ENCODE data around the gene OR52K1.

DNA sequence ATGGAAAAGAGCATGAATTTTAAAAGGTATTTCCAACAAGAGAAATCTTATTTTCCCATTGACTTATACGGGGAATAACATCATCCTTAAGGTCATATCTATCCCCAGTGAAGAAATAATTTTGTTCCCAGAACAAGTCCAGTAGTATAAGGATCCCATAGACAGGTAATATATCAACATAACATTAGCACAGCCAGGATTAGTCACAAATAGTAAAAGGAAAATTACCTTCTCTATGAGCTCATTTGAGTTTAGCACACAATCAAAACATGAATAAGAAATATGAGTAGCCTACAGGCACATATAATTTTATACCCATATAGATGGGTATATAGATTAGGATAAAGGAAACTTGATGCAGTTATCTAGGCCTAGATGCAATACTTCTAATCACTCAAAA lies 2.8 kb upstream of the OR52K1 start:
- TF ChIP-seq, protein P1, sequence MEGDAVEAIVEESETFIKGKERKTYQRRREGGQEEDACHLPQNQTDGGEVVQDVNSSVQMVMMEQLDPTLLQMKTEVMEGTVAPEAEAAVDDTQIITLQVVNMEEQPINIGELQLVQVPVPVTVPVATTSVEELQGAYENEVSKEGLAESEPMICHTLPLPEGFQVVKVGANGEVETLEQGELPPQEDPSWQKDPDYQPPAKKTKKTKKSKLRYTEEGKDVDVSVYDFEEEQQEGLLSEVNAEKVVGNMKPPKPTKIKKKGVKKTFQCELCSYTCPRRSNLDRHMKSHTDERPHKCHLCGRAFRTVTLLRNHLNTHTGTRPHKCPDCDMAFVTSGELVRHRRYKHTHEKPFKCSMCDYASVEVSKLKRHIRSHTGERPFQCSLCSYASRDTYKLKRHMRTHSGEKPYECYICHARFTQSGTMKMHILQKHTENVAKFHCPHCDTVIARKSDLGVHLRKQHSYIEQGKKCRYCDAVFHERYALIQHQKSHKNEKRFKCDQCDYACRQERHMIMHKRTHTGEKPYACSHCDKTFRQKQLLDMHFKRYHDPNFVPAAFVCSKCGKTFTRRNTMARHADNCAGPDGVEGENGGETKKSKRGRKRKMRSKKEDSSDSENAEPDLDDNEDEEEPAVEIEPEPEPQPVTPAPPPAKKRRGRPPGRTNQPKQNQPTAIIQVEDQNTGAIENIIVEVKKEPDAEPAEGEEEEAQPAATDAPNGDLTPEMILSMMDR (IDR thresholded peaks at IDR 0.05; ENCODE audit: insufficient read depth, low read depth, low read length), result no peak
- TF ChIP-seq EZH2 (IDR thresholded peaks at IDR 0.05; ENCODE audit: insufficient read depth, low read length), result no peak

All from astrocyte (in vitro differentiated cells and primary cell).